ENCODE data around the gene GPC2. TPM values are rescaled to one million over a fixed set of nuclear protein-coding genes. Genes with fewer than 3 reads are reported as not detected.

GPC2 gene
- total RNA-seq, 3 donors from 2014 or later (not counting 1 experiment from before 2014, with no cell fraction given): 1.9 to 2.4 (median 2.3) TPM

GRCh38 chr7:100166970-100167911 is 9.9 kb downstream of the GPC2 start:
- H3K36me3 Mint-ChIP-seq: no peaks in the 10 kb centered on the region
- intact Hi-C loops (cut with micrococcal nuclease): no loop called here
- no peak for ATAC-seq
- peaks cover 47 to 51% of the 10 kb centered on the region in 2 donors for H3K27me3 Mint-ChIP-seq (ENCODE audit: low read depth in 2 of 2)
- Histone ChIP-seq H3K9me3 (ENCODE audit: control insufficient read depth, insufficient read depth, low read length) (no peaks in the 10 kb centered on the region), H3K27ac (ENCODE audit: low read length) (no peak overlapping the region), H3K36me3 (ENCODE audit: control insufficient read depth, insufficient read depth, low read length) (no peaks in the 10 kb centered on the region), H3K4me3 (ENCODE audit: low read length) (no peak overlapping the region), H3K4me1 (ENCODE audit: control insufficient read depth, insufficient read depth, low read length) (peaks cover 44% of the 10 kb centered on the region), H3K27me3 (ENCODE audit: control insufficient read depth, insufficient read depth, low read length) (peaks cover 36% of the 10 kb centered on the region)
- peak in 1 of 2 donors; percentile 23 for DNase-seq
- 24% methylated on average over 9 of the region's 14 CpGs for whole genome bisulfite sequencing (ENCODE audit: insufficient coverage)
- H3K9me3 Mint-ChIP-seq: no peaks in the 10 kb centered on the region
- peaks cover 28 to 43% of the 10 kb centered on the region in 2 donors for H3K4me1 Mint-ChIP-seq
- TF ChIP-seq CTCF (IDR thresholded peaks at IDR 0.05): no peak
- no peak overlapping the region for H3K27ac Mint-ChIP-seq
- peak overlapping the region; percentile 62 for H3K4me3 Mint-ChIP-seq

GRCh38 chr7:100166317-100166940 is 10.8 kb downstream of the GPC2 start:
- Histone ChIP-seq H3K4me3 (ENCODE audit: low read length) (no peak overlapping the region), H3K9me3 (ENCODE audit: control insufficient read depth, insufficient read depth, low read length) (no peaks in the 10 kb centered on the region), H3K27me3 (ENCODE audit: control insufficient read depth, insufficient read depth, low read length) (peaks cover 33% of the 10 kb centered on the region), H3K27ac (ENCODE audit: low read length) (no peak overlapping the region), H3K4me1 (ENCODE audit: control insufficient read depth, insufficient read depth, low read length) (peaks cover 38% of the 10 kb centered on the region), H3K36me3 (ENCODE audit: control insufficient read depth, insufficient read depth, low read length) (no peaks in the 10 kb centered on the region)
- H3K27me3 Mint-ChIP-seq (ENCODE audit: low read depth in 2 of 2): peaks cover 47 to 51% of the 10 kb centered on the region in 2 donors
- no peaks in the 10 kb centered on the region for H3K9me3 Mint-ChIP-seq
- H3K4me3 Mint-ChIP-seq: peak overlapping the region; percentile 62
- 69% methylated on average over 15 of the region's 16 CpGs for WGBS (ENCODE audit: insufficient coverage)
- TF ChIP-seq CTCF (IDR thresholded peaks at IDR 0.05): no peak
- no peak overlapping the region for H3K27ac Mint-ChIP-seq
- no peaks in the 10 kb centered on the region for H3K36me3 Mint-ChIP-seq
- ATAC-seq: no peak
- H3K4me1 Mint-ChIP-seq: peaks cover 28 to 38% of the 10 kb centered on the region in 2 donors
- DNase-seq: peak in 1 of 2 donors; percentile 64
- intact Hi-C loops (cut with micrococcal nuclease): no loop called here

- H3K27me3 ChIP-seq (ENCODE audit: control insufficient read depth, insufficient read depth, low read length): peaks cover 23% of the 10 kb centered on the region
- no peak for ATAC-seq
- H3K4me3 ChIP-seq (ENCODE audit: low read length): no peak overlapping the region
- Mint-ChIP-seq H3K9me3 (no peaks in the 10 kb centered on the region), H3K4me1 (peaks cover 21 to 26% of the 10 kb centered on the region in 2 donors), H3K4me3 (no peak overlapping the region), H3K27ac (no peak overlapping the region), H3K27me3 (ENCODE audit: low read depth in 2 of 2) (peaks cover 32 to 36% of the 10 kb centered on the region in 2 donors), H3K36me3 (no peaks in the 10 kb centered on the region)
- no peaks in the 10 kb centered on the region for H3K36me3 ChIP-seq (ENCODE audit: control insufficient read depth, insufficient read depth, low read length)
- H3K4me1 ChIP-seq (ENCODE audit: control insufficient read depth, insufficient read depth, low read length): peaks cover 32% of the 10 kb centered on the region
- no peak overlapping the region for H3K27ac ChIP-seq (ENCODE audit: low read length)
- 88% methylated on average over 5 of the region's 5 CpGs for WGBS (ENCODE audit: insufficient coverage)
- H3K9me3 ChIP-seq (ENCODE audit: control insufficient read depth, insufficient read depth, low read length): no peaks in the 10 kb centered on the region
- DNase-seq: peak in 1 of 2 donors; percentile 5
- intact Hi-C loops (cut with micrococcal nuclease): no loop called here
- no peak for TF ChIP-seq CTCF (IDR thresholded peaks at IDR 0.05)
These were observed 13.3 kb downstream of the GPC2 start for GRCh38 chr7:100163871-100164270.
